HG02623 (cell line): ENCODE measurements around the gene RFT1.

Experiments used
- ATAC-seq: cut with Tn5 transposase; IDR thresholded peaks from one replicate; pipeline ENCODE4 v1.9.1; 2021; ENCODE audit warnings: moderate library complexity; ENCODE audit not compliant: unreplicated experiment

Gene RFT1

GRCh38 chr3:53038679-53039375 is 91.4 kb downstream of the RFT1 start:
- no peak for ATAC-seq
